GM06990 (cell line): Measurements from ENCODE around the gene SLC16A2.

Experiments used
- DNase-seq: peaks from one replicate; pipeline ENCODE4 v3.0.0-alpha.2; 2011; ENCODE audit not compliant: insufficient read length; ENCODE audit errors: extremely low read depth
- H3K27me3 ChIP-seq: replicated peaks from 2 replicates; pipeline ENCODE4 v1.6.0; 2011; ENCODE audit warnings: low read length; ENCODE audit not compliant: control insufficient read depth, insufficient read depth
- H3K36me3 ChIP-seq: 2 replicates; pipeline ENCODE4 v1.5.1; 2011; ENCODE audit warnings: low read length; ENCODE audit not compliant: control insufficient read depth, insufficient read depth
- H3K4me3 ChIP-seq: replicated peaks from 2 replicates; pipeline ENCODE4 v1.5.1; 2011; ENCODE audit warnings: low read depth, mild to moderate bottlenecking, control low read depth, low read length
- CTCF ChIP-seq: IDR thresholded peaks from 2 replicates; pipeline ENCODE4 v1.5.1; 2011; ENCODE audit warnings: low read length, control low read depth, mild to moderate bottlenecking, inconsistent platforms; ENCODE audit not compliant: insufficient read depth, poor library complexity, severe bottlenecking

The SLC16A2 gene

GRCh38 chrX:74420196-74421035, 877 bp upstream of the SLC16A2 start:
- H3K36me3 ChIP-seq = no peaks in the 10 kb centered on the region
- peaks cover 4% of the 10 kb centered on the region; the same call in 1 of the 2 replicates for H3K27me3 ChIP-seq
- DNase-seq = no peak
- no peak for TF ChIP-seq CTCF
- H3K4me3 ChIP-seq = no peak overlapping the region

GRCh38 chrX:74421740-74422352, 553 bp downstream of the SLC16A2 start:
- no peaks in the 10 kb centered on the region for H3K36me3 ChIP-seq
- H3K4me3 ChIP-seq = no peak overlapping the region
- DNase-seq = no peak
- TF ChIP-seq CTCF = no peak
- H3K27me3 ChIP-seq = peaks cover 4% of the 10 kb centered on the region; the same call in 1 of the 2 replicates

GRCh38 chrX:74422576-74423288, 1.4 kb downstream of the SLC16A2 start:
- Histone ChIP-seq H3K4me3 (no peak overlapping the region), H3K27me3 (peaks cover 4% of the 10 kb centered on the region; the same call in 1 of the 2 replicates), H3K36me3 (no peaks in the 10 kb centered on the region)
- peak; percentile 11 for DNase-seq
- TF ChIP-seq CTCF = no peak

GRCh38 chrX:74423289-74423998, 2.2 kb downstream of the SLC16A2 start:
- DNase-seq = no peak
- TF ChIP-seq CTCF = no peak
- Histone ChIP-seq H3K27me3 (peaks cover 4% of the 10 kb centered on the region; the same call in 1 of the 2 replicates), H3K4me3 (no peak overlapping the region), H3K36me3 (no peaks in the 10 kb centered on the region)

GRCh38 chrX:74426071-74426470, 4.8 kb downstream of the SLC16A2 start:
- no peak for TF ChIP-seq CTCF
- DNase-seq = no peak
- Histone ChIP-seq H3K36me3 (no peaks in the 10 kb centered on the region), H3K27me3 (peaks cover 2% of the 10 kb centered on the region; the same call in 1 of the 2 replicates), H3K4me3 (no peak overlapping the region)
